ENCODE results near the gene USP10. TPM values are rescaled to one million over a fixed set of nuclear protein-coding genes. Genes with fewer than 3 reads are reported as not detected.
A peak's percentile ranks its signal among the peaks of the same experiment; 100 is the strongest.

USP10 gene
- total and polyA plus RNA-seq, 2 donors (not counting 1 experiment from before 2014, with no cell fraction given), result 48.9 to 134 TPM

DNA sequence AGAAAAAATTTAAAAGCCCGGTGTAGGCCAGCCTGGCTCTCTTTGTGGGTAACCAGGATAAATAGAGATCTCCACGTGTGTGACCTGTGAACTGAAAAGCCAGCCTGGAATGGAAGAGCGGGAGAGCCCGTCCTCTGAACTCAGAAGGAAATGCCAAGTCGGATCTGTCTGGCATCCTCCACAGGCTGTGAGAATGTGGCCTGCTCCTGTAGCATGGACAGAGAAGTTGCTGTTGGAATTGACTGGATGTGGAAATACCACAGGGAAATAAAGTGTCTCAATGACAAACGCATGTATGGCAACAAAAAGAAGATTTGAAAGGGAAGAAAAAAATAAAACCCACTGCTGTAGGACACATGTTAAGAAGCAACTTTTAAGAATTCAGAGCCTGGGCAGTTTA lies 44.8 kb upstream of the USP10 start:
- ChIA-PET CTCF (interaction anchor here (1.0 to 2.2 kb wide), 5 partner anchors 17 to 84 kb away, joined by 3 to 8 read pairs (median 4); no protein-coding TSS in a partner anchor), POLR2A (no interaction called here)
- DNase-seq (no peak), ATAC-seq (ENCODE audit: low read depth) (no peak)
- Mint-ChIP-seq H3K27ac (peak overlapping the region; percentile 50), H3K9me3 (ENCODE audit: insufficient read depth) (no peaks in the 10 kb centered on the region), H3K27me3 (no peaks in the 10 kb centered on the region), H3K4me1 (peaks cover 44% of the 10 kb centered on the region), H3K4me3 (no peak overlapping the region)
- Histone ChIP-seq H3K36me3 (replicated peaks in 1 of 2; ENCODE audit: control extremely low read depth in 1 of 2, control insufficient read depth in 1 of 2, extremely low read depth in 1 of 2, insufficient read depth in 2 of 2, low read length in 1 of 2) (peaks cover 14 to 69% of the 10 kb centered on the region in 2 experiments), H3K27me3 (replicated peaks in 1 of 4; ENCODE audit: control extremely low read depth in 1 of 4, control insufficient read depth in 3 of 4, insufficient read depth in 4 of 4, low read length in 3 of 4) (no peaks in the 10 kb centered on the region), H3K27ac (ENCODE audit: low read length in 2 of 2) (peak overlapping the region in 1 of 2 donors; percentile 50), H2AFZ (ENCODE audit: insufficient read depth, low read depth, low read length, poor library complexity, severe bottlenecking) (no peak overlapping the region), H3K9ac (ENCODE audit: low read length) (no peak overlapping the region), H3K79me2 (ENCODE audit: control insufficient read depth, insufficient read depth, low read length) (peaks cover 71% of the 10 kb centered on the region), H4K20me1 (ENCODE audit: control insufficient read depth, insufficient read depth, low read length, poor library complexity, severe bottlenecking) (peaks cover 57% of the 10 kb centered on the region), H3K9me3 (ENCODE audit: control extremely low read depth in 1 of 3, control insufficient read depth in 2 of 3, insufficient read depth in 1 of 3, low read length in 2 of 3) (peaks cover 0 to 5% (median 0%) of the 10 kb centered on the region in 3 donors), H3K4me3 (ENCODE audit: control extremely low read depth in 1 of 5, extremely low read depth in 1 of 5, insufficient read depth in 1 of 5, low read depth in 2 of 5, low read length in 4 of 5) (no peak overlapping the region), H3K4me1 (ENCODE audit: control insufficient read depth in 2 of 2, insufficient read depth in 2 of 2, low read length in 2 of 2) (peaks cover 22 to 31% of the 10 kb centered on the region in 2 donors), H3K4me2 (replicated peaks; ENCODE audit: low read depth, low read length, poor library complexity, severe bottlenecking) (no peak overlapping the region)
- intact Hi-C loops (cut with micrococcal nuclease), result no loop called here
- 78% methylated on average over 6 of the region's 6 CpGs for WGBS (ENCODE audit: insufficient coverage)
- TF ChIP-seq, protein P1, sequence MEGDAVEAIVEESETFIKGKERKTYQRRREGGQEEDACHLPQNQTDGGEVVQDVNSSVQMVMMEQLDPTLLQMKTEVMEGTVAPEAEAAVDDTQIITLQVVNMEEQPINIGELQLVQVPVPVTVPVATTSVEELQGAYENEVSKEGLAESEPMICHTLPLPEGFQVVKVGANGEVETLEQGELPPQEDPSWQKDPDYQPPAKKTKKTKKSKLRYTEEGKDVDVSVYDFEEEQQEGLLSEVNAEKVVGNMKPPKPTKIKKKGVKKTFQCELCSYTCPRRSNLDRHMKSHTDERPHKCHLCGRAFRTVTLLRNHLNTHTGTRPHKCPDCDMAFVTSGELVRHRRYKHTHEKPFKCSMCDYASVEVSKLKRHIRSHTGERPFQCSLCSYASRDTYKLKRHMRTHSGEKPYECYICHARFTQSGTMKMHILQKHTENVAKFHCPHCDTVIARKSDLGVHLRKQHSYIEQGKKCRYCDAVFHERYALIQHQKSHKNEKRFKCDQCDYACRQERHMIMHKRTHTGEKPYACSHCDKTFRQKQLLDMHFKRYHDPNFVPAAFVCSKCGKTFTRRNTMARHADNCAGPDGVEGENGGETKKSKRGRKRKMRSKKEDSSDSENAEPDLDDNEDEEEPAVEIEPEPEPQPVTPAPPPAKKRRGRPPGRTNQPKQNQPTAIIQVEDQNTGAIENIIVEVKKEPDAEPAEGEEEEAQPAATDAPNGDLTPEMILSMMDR (IDR thresholded peaks at IDR 0.05), result no peak

DNA sequence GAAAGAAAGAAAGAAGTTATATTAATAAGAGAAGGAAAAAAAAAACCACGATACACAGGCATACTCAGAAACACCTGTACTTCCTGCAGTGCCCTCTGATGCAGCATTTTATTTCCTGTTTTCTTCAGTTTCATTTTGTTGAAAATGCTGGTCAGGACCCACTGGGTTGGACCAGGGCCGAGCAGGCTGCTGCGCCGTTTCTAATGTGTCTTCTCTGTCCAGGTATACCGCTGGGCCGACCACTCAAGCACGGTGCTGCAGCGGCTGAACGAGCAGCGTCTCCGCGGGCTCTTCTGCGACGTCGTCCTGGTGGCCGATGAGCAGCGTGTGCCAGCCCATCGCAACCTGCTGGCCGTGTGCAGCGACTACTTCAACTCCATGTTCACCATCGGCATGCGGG lies 43.2 kb upstream of the USP10 start:
- no peak for TF ChIP-seq EZH2 (IDR thresholded peaks at IDR 0.05; ENCODE audit: borderline replicate concordance, insufficient read depth, low read depth, low read length, poor library complexity, severe bottlenecking)
- Histone ChIP-seq H3K4me1 (ENCODE audit: control insufficient read depth in 2 of 2, insufficient read depth in 2 of 2, low read length in 2 of 2) (peaks cover 19 to 27% of the 10 kb centered on the region in 2 donors), H3K9me3 (ENCODE audit: control extremely low read depth in 1 of 3, control insufficient read depth in 2 of 3, insufficient read depth in 1 of 3, low read length in 2 of 3) (peaks cover 0 to 6% (median 0%) of the 10 kb centered on the region in 3 donors), H4K20me1 (ENCODE audit: control insufficient read depth, insufficient read depth, low read length, poor library complexity, severe bottlenecking) (peaks cover 57% of the 10 kb centered on the region), H3K9ac (ENCODE audit: low read length) (no peak overlapping the region), H3K4me2 (replicated peaks; ENCODE audit: low read depth, low read length, poor library complexity, severe bottlenecking) (peak overlapping the region; percentile 53), H3K79me2 (ENCODE audit: control insufficient read depth, insufficient read depth, low read length) (peaks cover 64% of the 10 kb centered on the region), H3K36me3 (replicated peaks in 1 of 2; ENCODE audit: control extremely low read depth in 1 of 2, control insufficient read depth in 1 of 2, extremely low read depth in 1 of 2, insufficient read depth in 2 of 2, low read length in 1 of 2) (peaks cover 10 to 73% of the 10 kb centered on the region in 2 experiments), H3K27ac (ENCODE audit: low read length in 2 of 2) (peak overlapping the region; percentile 35 to 72), H3K27me3 (replicated peaks in 1 of 4; ENCODE audit: control extremely low read depth in 1 of 4, control insufficient read depth in 3 of 4, insufficient read depth in 4 of 4, low read length in 3 of 4) (no peaks in the 10 kb centered on the region), H2AFZ (ENCODE audit: insufficient read depth, low read depth, low read length, poor library complexity, severe bottlenecking) (no peak overlapping the region), H3K4me3 (ENCODE audit: control extremely low read depth in 1 of 5, extremely low read depth in 1 of 5, insufficient read depth in 1 of 5, low read depth in 2 of 5, low read length in 4 of 5) (peak overlapping the region in 2 of 5 experiments; percentile 14 to 16)
- ATAC-seq (ENCODE audit: low read depth), result peak; percentile 88
- peaks cover 33% of the 10 kb centered on the region for H3K4me1 Mint-ChIP-seq
- ChIA-PET POLR2A (interaction anchor here (0.7 to 0.9 kb wide), 4 partner anchors 8 to 169 kb away, joined by 3 to 7 read pairs (median 4); partner anchors contain the start of gene KLHL36), CTCF (interaction anchor here (1.4 to 1.7 kb wide), 2 partner anchors 12 to 70 kb away, joined by 3 to 7 read pairs; no protein-coding TSS in a partner anchor)
- peak; percentile 62 for DNase-seq
- intact Hi-C loops (cut with micrococcal nuclease), result no loop called here
- H3K9me3 Mint-ChIP-seq (ENCODE audit: insufficient read depth), result no peaks in the 10 kb centered on the region
- peak overlapping the region; percentile 54 for H3K4me3 Mint-ChIP-seq
- no peaks in the 10 kb centered on the region for H3K27me3 Mint-ChIP-seq
- H3K27ac Mint-ChIP-seq, result peak overlapping the region; percentile 75
- WGBS (ENCODE audit: insufficient coverage), result 76% methylated on average over 21 of the region's 22 CpGs

Measured in B cell (primary cell).